ENCODE data around the gene MAGIX.
"Not testable (repeated sequence)": the region's sequence is repeated elsewhere in the genome, so short reads cannot be mapped to it uniquely, and the experiment has no call there.

MAGIX gene

GRCh38 chrX:49155900-49156837 lies 6.4 kb upstream of the MAGIX start:
- intact Hi-C loops (cut with DNase I), result no loop called here
- peak; percentile 71 to 94 (median 88) for DNase-seq

GRCh38 chrX:49157194-49157593 lies 5.4 kb upstream of the MAGIX start:
- intact Hi-C loops (cut with DNase I), result no loop called here
- no peak for DNase-seq

- intact Hi-C loops (cut with DNase I), result no loop called here
- no peak for DNase-seq
Measured at GRCh38 chrX:49160908-49161307, 1.6 kb upstream of the MAGIX start.

- intact Hi-C loops (cut with DNase I), result no loop called here
- DNase-seq, result no peak
Measured at GRCh38 chrX:49161632-49162031, 926 bp upstream of the MAGIX start.

GRCh38 chrX:49163555-49164419 lies 1.2 kb downstream of the MAGIX start:
- intact Hi-C loops (cut with DNase I), result no loop called here
- DNase-seq, result peak; percentile 77 to 94 (median 86)

GRCh38 chrX:49164589-49165360 lies 2.2 kb downstream of the MAGIX start:
- intact Hi-C loops (cut with DNase I), result no loop called here
- DNase-seq, result no peak

GRCh38 chrX:49165901-49166881 lies 3.6 kb downstream of the MAGIX start:
- intact Hi-C loops (cut with DNase I), result no loop called here

GRCh38 chrX:49166914-49167739 lies 4.6 kb downstream of the MAGIX start:
- intact Hi-C loops (cut with DNase I), result no loop called here

More at GRCh38 chrX:49165901-49166881, 3.6 kb downstream of the MAGIX start:
- DNase-seq, result peak; percentile 31 to 77 (median 60)

GRCh38 chrX:49167740-49168108 lies 5.2 kb downstream of the MAGIX start:
- intact Hi-C loops (cut with DNase I), result no loop called here
- no peak for DNase-seq

More at GRCh38 chrX:49166914-49167739, 4.6 kb downstream of the MAGIX start:
- DNase-seq, result peak in 26 of 42 donors; percentile 15 to 62 (median 36)

- DNase-seq, result peak in 3 of 42 donors; percentile 19 to 40 (median 27)
- intact Hi-C loops (cut with DNase I), result no loop called here
Measured at GRCh38 chrX:49171752-49172279, 9.3 kb downstream of the MAGIX start, which contains the start of gene PLP2. PLP2 (plus strand) TSS chrX:49171898; CDS start chrX:49172001, 103 bp downstream.

GRCh38 chrX:49172280-49172780 lies 9.8 kb downstream of the MAGIX start:
- peak in 14 of 42 donors; percentile 20 to 54 (median 38) for DNase-seq
- intact Hi-C loops (cut with DNase I), result no loop called here

GRCh38 chrX:49173544-49173943 lies 11.0 kb downstream of the MAGIX start:
- DNase-seq; intact Hi-C loops (cut with DNase I): not testable (repeated sequence)

- intact Hi-C loops (cut with DNase I), result no loop called here
- no peak for DNase-seq
Measured at GRCh38 chrX:49174723-49175122, 12.2 kb downstream of the MAGIX start.

- intact Hi-C loops (cut with DNase I), result no loop called here
- no peak for DNase-seq
Measured at GRCh38 chrX:49175435-49176274, 13.1 kb downstream of the MAGIX start.

All from head of caudate nucleus (tissue), 42 donors.